Testis (tissue), 2 donors: ENCODE results near the gene DHCR24.
"Not testable (repeated sequence)": the region's sequence is repeated elsewhere in the genome, so short reads cannot be mapped to it uniquely, and the experiment has no call there.

ENCODE experiments used
- CTCF ChIP-seq, 3 experiments: fragments of 450-650 bp in 2 of 3; fragments of 200-600 bp in 1 of 3; sonication (generic) in 1 of 3; IDR thresholded peaks; one replicate each; pipeline ENCODE4 v1.5.1; 2016 to 2019; ENCODE audit warnings: antibody characterized with exemption in 3 of 3, mild to moderate bottlenecking in 2 of 3, moderate library complexity in 1 of 3
- POLR2A ChIP-seq: fragments of 450-650 bp; IDR thresholded peaks from one replicate; pipeline ENCODE4 v1.6.1; 2017; ENCODE audit warnings: antibody characterized with exemption, mild to moderate bottlenecking, moderate library complexity

GRCh38 chr1:54881604-54882003 lies 5.4 kb downstream of the DHCR24 start:
- TF ChIP-seq CTCF (IDR thresholded peaks at IDR 0.05); POLR2A: not testable (repeated sequence)
